ENCODE measurements around the gene HFE.

DNA sequence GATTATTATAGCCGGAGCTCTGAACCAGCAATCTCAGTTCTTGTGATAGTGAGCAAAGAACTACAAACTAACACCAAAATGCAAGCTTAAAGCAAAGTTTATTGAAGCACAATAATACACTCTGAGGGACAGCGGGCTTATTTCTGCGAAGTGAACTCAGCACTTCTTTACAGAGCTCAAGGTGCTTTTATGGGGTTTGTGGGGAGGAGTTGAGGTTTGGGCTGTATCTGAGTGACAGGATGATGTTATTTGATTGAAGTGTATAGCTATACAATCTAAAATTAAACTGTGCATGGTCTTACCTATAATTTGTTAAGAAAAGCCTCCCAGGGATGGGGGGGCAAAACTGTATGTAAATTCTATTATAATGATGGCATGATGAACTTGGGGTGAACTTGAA, 1.0 kb upstream of the HFE start:
- no peak for TF ChIP-seq CTCF (IDR thresholded peaks at IDR 0.05)
- TF ChIP-seq POLR2A (IDR thresholded peaks at IDR 0.05) = no peak
- no peak for TF ChIP-seq POLR2AphosphoS5 (IDR thresholded peaks at IDR 0.05)
- no peak for TF ChIP-seq EP300 (IDR thresholded peaks at IDR 0.05)
